Lower lobe of right lung (tissue), 2 donors: ENCODE data around the gene ABCB8. TPM values are rescaled to one million over a fixed set of nuclear protein-coding genes. Genes with fewer than 3 reads are reported as not detected.
A peak's percentile ranks its signal among the peaks of the same experiment; 100 is the strongest.

Experiments
- ATAC-seq, 2 donors: fragments of 200-7000 bp; cut with Tn5 transposase; one replicate each; pipeline ENCODE4 v1.9.1; 2020 to 2022; ENCODE audit warnings: mild to moderate bottlenecking in 2 of 2, moderate library complexity in 2 of 2
- DNase-seq: peaks from one replicate; pipeline ENCODE4 v3.0.0-alpha.2; 2020
- H3K27ac ChIP-seq: fragments of 200-600 bp; one replicate; pipeline ENCODE4 v1.8.0; 2022
- H3K27me3 ChIP-seq: fragments of 200-600 bp; one replicate; pipeline ENCODE4 v1.8.0; 2022; ENCODE audit warnings: low read depth
- H3K36me3 ChIP-seq: fragments of 200-600 bp; one replicate; pipeline ENCODE4 v1.8.0; 2022; ENCODE audit warnings: mild to moderate bottlenecking
- H3K4me1 ChIP-seq: fragments of 200-600 bp; one replicate; pipeline ENCODE4 v1.8.0; 2022
- H3K4me3 ChIP-seq: fragments of 200-600 bp; one replicate; pipeline ENCODE4 v1.8.0; 2022; ENCODE audit warnings: mild to moderate bottlenecking
- H3K9me3 ChIP-seq: fragments of 200-600 bp; one replicate; pipeline ENCODE4 v1.8.0; 2022
- CTCF ChIP-seq: fragments of 200-600 bp; IDR thresholded peaks from one replicate; pipeline ENCODE4 v1.8.0; 2022; ENCODE audit warnings: antibody characterized with exemption, mild to moderate bottlenecking
- intact Hi-C: fragments of 100-400 bp; cut with DNase I; formaldehyde crosslinking; loops from one replicate; pipeline ENCODE4 v1.11.0; 2022
- total RNA-seq: library from RNA; stranded (reverse); fragmentation: NEBNext Ultra II Directional; extraction: Animal tissue kit (Norgen Biotek cat#: 25700); gene quantifications from one replicate; pipeline ENCODE4 v1.2.1, GENCODE V29; 2021
- donor health status: DM: no; HTN: yes; CAD: no; lungs with severe emphysema.

ABCB8 gene
- total RNA-seq, 1 donor from 2014 or later: 42.4 TPM

DNA sequence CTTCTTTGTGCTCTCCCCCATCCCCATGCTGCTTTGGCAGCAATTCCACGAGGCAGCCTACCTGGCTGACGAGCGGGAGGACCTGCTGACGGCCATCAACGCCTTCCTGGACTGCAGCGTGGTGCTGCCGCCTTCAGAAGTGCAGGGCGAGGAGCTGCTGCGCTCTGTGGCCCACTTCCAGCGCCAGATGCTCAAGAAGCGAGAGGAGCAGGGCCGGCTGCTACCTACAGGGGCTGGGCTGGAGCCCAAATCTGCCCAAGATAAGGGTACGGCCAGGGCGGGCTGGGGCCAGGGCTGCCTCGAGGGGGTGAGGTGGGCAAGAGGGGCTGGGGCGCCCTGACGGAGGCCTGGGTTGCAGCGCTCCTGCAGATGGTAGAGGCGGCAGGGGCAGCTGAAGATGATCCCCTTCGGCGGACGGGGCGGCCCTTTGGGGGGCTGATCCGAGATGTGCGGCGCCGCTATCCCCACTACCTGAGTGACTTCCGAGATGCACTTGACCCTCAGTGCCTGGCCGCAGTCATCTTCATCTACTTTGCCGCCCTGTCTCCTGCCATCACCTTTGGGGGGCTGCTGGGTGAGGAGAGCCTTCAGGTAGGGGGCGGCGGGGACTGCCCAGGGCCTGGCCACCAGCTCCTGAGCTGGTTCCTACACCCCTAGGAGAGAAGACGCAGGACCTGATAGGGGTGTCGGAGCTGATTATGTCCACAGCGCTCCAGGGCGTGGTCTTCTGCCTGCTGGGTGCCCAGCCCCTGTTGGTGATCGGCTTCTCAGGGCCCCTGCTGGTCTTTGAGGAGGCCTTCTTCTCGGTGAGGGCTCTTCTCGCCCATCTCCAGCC lies 43.0 kb downstream of the ABCB8 start:
- DNase-seq (no peak), ATAC-seq (no peak)
- TF ChIP-seq CTCF: no peak
- intact Hi-C loops: no loop called here
- Histone ChIP-seq H3K27ac (no peak overlapping the region), H3K9me3 (no peaks in the 10 kb centered on the region), H3K4me1 (no peaks in the 10 kb centered on the region), H3K27me3 (no peaks in the 10 kb centered on the region), H3K36me3 (peaks cover 100% of the 10 kb centered on the region), H3K4me3 (no peak overlapping the region)

DNA sequence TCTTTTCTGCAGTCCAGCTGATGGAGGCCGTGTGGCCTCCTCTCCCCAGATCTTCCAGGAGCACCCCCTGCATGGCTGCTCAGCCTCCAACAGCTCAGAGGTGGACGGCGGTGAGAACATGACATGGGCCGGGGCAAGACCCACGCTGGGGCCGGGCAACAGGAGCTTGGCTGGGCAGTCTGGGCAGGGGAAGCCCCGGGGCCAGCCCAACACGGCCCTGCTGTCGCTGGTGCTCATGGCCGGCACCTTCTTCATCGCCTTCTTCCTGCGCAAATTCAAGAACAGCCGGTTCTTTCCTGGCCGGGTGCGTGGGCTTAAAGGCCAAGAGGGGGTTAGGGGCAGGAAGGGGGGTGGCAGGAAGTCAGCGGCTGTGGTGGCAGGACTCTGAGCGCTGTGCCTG lies 45.7 kb downstream of the ABCB8 start:
- intact Hi-C loops: no loop called here
- peaks cover 89% of the 10 kb centered on the region for H3K36me3 ChIP-seq
- H3K4me3 ChIP-seq: no peak overlapping the region
- H3K4me1 ChIP-seq: peaks cover 8% of the 10 kb centered on the region
- no peak overlapping the region for H3K27ac ChIP-seq
- H3K9me3 ChIP-seq: no peaks in the 10 kb centered on the region
- no peak for DNase-seq
- no peaks in the 10 kb centered on the region for H3K27me3 ChIP-seq
- no peak for TF ChIP-seq CTCF
- ATAC-seq: no peak

DNA sequence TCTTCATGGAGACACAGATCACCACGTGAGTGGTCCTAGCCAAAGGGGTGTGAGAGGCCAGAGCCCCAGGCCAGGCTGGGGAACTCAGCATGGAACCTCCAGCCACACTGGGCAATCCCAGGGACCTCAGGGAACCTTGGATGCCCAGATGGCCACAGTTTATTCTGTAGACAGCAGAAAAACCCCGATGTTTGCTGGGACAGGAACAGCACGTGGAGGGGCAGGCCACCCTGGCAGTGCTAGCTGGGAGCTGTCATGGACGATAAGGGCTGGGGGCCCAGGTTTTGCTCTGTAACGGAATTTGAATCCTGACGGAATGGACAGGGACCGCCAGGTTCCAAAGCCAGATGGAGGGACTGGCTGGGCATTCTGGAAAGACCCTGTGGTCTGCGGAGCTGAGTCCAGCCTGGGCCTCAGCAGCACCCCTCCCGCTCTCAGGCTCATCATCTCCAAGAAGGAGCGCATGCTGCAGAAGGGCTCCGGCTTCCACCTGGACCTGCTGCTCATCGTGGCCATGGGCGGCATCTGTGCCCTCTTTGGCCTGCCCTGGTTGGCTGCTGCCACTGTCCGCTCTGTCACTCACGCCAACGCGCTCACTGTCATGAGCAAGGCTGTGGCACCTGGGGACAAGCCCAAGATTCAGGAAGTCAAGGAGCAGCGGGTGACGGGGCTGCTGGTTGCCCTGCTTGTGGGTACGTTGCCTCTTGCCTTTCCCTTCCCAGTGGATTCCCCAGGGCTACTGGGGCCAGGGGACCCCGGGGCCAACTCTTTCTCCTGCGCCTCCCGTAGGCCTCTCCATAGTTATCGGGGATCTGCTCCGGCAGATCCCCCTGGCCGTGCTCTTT lies 46.8 kb downstream of the ABCB8 start:
- Histone ChIP-seq H3K4me3 (no peak overlapping the region), H3K27ac (no peak overlapping the region), H3K9me3 (no peaks in the 10 kb centered on the region), H3K27me3 (no peaks in the 10 kb centered on the region), H3K4me1 (peaks cover 19% of the 10 kb centered on the region), H3K36me3 (peaks cover 78% of the 10 kb centered on the region)
- no peak for DNase-seq
- no peak for TF ChIP-seq CTCF
- intact Hi-C loops: no loop called here
- ATAC-seq: no peak

GRCh38 chr7:151075662-151075971 lies 47.4 kb downstream of the ABCB8 start:
- no peak overlapping the region for H3K27ac ChIP-seq
- no peak overlapping the region for H3K4me3 ChIP-seq
- peaks cover 73% of the 10 kb centered on the region for H3K36me3 ChIP-seq
- H3K27me3 ChIP-seq: no peaks in the 10 kb centered on the region
- TF ChIP-seq CTCF: no peak
- DNase-seq (peak; percentile 30), ATAC-seq (no peak)
- intact Hi-C loops: no loop called here
- H3K4me1 ChIP-seq: peaks cover 19% of the 10 kb centered on the region
- no peaks in the 10 kb centered on the region for H3K9me3 ChIP-seq

GRCh38 chr7:151075978-151076426 lies 47.8 kb downstream of the ABCB8 start:
- peak; percentile 43 for DNase-seq
- Histone ChIP-seq H3K36me3 (peaks cover 69% of the 10 kb centered on the region), H3K9me3 (no peaks in the 10 kb centered on the region), H3K4me1 (peaks cover 20% of the 10 kb centered on the region), H3K27ac (no peak overlapping the region), H3K27me3 (no peaks in the 10 kb centered on the region), H3K4me3 (no peak overlapping the region)
- intact Hi-C loops: no loop called here
- TF ChIP-seq CTCF: no peak
- ATAC-seq: no peak
